ENCODE measurements around the gene IRX5.

IRX5 gene

DNA sequence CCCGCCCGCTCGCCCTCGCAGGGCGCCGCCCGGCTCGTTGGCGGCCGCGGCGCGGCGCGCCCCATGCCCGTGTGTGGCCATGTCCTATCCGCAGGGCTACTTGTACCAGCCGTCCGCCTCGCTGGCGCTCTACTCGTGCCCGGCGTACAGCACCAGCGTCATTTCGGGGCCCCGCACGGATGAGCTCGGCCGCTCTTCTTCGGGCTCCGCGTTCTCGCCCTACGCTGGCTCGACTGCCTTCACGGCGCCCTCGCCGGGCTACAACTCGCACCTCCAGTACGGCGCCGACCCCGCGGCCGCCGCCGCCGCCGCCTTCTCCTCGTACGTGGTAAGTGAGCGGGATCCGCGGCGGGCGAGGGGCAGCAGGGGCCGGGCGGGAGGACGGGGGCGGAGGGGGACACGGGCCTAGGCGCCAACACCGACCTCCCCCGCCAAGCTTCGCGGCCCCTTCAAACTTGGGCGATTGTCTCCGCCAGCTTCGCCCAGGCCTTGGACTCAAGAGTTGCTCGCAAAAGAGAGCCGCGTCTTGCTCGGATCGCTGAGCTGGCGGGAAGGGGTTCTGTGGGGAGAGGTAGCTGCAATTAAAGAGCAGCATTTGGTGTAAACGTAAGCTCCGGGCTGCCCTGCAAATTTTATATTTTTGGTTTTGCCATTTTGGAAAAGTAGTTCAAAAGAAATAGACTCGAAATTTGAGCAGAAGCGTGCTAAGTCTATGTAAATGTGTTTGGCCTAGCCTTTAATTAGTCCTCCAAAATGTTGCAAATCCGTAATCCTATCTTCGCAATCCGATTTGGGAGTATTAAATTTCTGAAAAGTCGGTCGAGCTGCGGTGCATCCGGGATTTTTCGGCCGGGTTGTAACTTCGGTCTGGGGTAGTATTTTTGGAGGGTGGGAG is 702 bp downstream of the IRX5 start:
- Histone ChIP-seq H3K36me3 (ENCODE audit: control insufficient read depth in 2 of 2, insufficient read depth in 2 of 2, low read length in 2 of 2) (no peaks in the 10 kb centered on the region), H3K9ac (ENCODE audit: low read length in 2 of 2) (no peak overlapping the region), H3K27ac (ENCODE audit: low read length) (no peak overlapping the region), H3K4me3 (ENCODE audit: low read length in 2 of 2) (peak overlapping the region in 1 of 2 donors; percentile 75), H3K27me3 (ENCODE audit: control insufficient read depth in 1 of 2, insufficient read depth in 2 of 2, low read length in 2 of 2) (peaks cover 64 to 86% of the 10 kb centered on the region in 2 donors), H3K9me3 (ENCODE audit: control insufficient read depth in 2 of 2, low read length in 2 of 2) (no peaks in the 10 kb centered on the region), H3K4me1 (ENCODE audit: control insufficient read depth, insufficient read depth, low read length) (peaks cover 26% of the 10 kb centered on the region)

DNA sequence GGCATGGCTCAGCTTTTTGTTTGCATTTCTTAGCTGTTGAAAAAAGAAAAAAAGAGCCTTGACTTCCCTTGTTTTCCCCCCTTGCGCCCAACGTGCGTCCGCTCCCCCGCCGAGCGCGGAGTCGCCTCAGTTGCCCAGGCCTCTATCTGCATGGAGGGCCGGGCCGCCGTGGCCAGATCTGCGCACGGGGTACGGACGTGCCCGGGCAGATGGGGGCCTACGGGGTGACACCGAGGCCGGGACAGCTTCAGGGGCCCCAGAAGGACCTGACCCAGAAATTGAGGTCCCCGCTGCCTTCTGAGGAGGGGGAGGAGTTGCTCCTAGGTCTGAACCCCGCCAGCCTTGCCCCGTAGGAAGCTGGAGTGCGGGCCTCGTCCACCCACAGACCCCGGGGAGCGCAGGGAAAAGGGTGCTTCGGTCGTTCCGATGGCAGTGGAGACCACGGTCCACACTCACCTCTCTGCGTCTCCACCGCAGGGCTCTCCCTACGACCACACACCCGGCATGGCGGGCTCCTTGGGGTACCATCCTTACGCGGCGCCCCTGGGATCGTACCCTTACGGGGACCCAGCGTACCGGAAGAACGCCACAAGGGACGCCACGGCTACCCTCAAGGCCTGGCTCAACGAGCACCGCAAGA is 1.5 kb downstream of the IRX5 start:
- H3K36me3 ChIP-seq (ENCODE audit: control insufficient read depth in 2 of 2, insufficient read depth in 2 of 2, low read length in 2 of 2) = no peaks in the 10 kb centered on the region
- H3K27me3 ChIP-seq (ENCODE audit: control insufficient read depth in 1 of 2, insufficient read depth in 2 of 2, low read length in 2 of 2) = peaks cover 65 to 86% of the 10 kb centered on the region in 2 donors
- no peak overlapping the region for H3K9ac ChIP-seq (ENCODE audit: low read length in 2 of 2)
- no peak overlapping the region for H3K27ac ChIP-seq (ENCODE audit: low read length)
- peaks cover 34% of the 10 kb centered on the region for H3K4me1 ChIP-seq (ENCODE audit: control insufficient read depth, insufficient read depth, low read length)
- H3K9me3 ChIP-seq (ENCODE audit: control insufficient read depth in 2 of 2, low read length in 2 of 2) = no peaks in the 10 kb centered on the region
- H3K4me3 ChIP-seq (ENCODE audit: low read length in 2 of 2) = no peak overlapping the region

DNA sequence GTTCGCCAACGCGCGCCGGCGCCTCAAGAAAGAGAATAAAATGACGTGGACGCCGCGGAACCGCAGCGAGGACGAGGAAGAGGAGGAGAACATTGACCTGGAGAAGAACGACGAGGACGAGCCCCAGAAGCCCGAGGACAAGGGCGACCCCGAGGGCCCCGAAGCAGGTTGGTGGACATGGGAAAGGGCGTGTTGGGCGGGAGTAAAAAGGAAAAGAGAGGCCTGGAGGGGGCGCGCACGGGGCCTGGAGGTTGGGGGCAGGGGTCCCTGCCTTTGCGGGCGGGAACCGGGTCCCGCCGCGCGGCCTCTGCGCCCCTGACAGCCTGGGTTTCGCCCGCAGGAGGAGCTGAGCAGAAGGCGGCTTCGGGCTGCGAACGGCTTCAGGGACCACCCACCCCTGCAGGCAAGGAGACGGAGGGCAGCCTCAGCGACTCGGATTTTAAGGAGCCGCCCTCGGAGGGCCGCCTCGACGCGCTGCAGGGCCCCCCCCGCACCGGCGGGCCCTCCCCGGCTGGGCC is 2.1 kb downstream of the IRX5 start:
- no peaks in the 10 kb centered on the region for H3K36me3 ChIP-seq (ENCODE audit: control insufficient read depth in 2 of 2, insufficient read depth in 2 of 2, low read length in 2 of 2)
- no peaks in the 10 kb centered on the region for H3K9me3 ChIP-seq (ENCODE audit: control insufficient read depth in 2 of 2, low read length in 2 of 2)
- H3K9ac ChIP-seq (ENCODE audit: low read length in 2 of 2) = no peak overlapping the region
- no peak overlapping the region for H3K4me3 ChIP-seq (ENCODE audit: low read length in 2 of 2)
- peaks cover 40% of the 10 kb centered on the region for H3K4me1 ChIP-seq (ENCODE audit: control insufficient read depth, insufficient read depth, low read length)
- H3K27ac ChIP-seq (ENCODE audit: low read length) = no peak overlapping the region
- H3K27me3 ChIP-seq (ENCODE audit: control insufficient read depth in 1 of 2, insufficient read depth in 2 of 2, low read length in 2 of 2) = peaks cover 65 to 86% of the 10 kb centered on the region in 2 donors

DNA sequence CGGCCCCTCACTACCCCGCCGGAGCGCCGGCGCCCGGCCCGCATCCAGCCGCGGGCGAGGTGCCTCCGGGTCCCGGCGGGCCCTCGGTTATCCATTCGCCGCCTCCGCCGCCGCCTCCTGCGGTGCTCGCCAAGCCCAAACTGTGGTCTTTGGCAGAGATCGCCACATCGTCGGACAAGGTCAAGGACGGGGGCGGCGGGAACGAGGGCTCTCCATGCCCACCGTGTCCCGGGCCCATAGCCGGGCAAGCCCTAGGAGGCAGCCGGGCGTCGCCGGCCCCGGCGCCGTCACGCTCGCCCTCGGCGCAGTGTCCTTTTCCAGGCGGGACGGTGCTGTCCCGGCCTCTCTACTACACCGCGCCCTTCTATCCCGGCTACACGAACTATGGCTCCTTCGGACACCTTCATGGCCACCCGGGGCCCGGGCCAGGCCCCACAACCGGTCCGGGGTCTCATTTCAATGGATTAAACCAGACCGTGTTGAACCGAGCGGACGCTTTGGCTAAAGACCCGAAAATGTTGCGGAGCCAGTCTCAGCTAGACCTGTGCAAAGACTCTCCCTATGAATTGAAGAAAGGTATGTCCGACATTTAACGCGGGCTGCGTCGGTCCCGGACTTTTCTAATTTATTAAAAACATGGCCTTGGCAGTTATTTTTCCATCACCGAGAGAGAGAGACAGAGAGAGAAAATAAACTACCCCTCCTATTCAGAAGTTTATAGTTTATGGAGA is 2.8 kb downstream of the IRX5 start:
- H3K4me3 ChIP-seq (ENCODE audit: low read length in 2 of 2) = no peak overlapping the region

DNA sequence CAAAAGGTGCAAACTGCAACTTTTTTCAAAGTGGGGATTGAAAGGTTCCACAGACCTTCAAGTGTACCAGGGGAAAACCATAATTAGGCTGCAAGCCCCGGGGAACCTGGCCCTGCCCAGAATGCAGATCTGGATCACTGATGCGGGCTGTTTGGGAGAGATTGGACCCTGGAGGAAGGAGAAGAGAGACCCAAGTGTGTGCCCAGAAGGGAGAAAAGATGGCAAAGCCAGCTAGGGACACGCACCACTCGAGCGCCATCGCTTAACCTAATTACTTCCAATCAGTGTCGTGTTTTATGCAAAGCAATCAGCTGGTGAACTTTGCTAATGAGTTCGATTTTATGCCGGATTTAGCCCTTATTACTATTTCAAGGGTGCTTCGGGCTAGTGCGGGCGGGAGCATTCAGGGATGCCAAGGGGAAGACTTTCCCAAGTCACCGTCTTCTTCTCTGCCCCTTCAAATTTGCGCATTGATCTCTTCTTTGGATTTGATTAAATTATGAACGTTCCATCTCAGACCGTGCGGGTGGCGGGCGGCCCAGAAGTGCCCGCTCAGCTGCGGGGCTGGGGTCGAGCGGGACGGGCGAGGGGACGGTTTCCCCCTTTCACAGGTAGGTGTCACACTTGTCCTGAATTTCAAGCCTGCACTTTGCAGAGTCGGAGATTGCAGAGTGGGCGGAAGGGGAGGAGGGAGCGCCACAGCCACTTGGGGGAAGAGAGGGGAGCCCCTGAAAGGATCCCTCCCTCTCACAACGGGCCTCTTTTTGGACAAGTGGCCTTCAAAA is 4.0 kb downstream of the IRX5 start:
- H3K4me1 ChIP-seq (ENCODE audit: control insufficient read depth, insufficient read depth, low read length) = peaks cover 41% of the 10 kb centered on the region
- H3K27ac ChIP-seq (ENCODE audit: low read length) = no peak overlapping the region
- H3K9me3 ChIP-seq (ENCODE audit: control insufficient read depth in 2 of 2, low read length in 2 of 2) = no peaks in the 10 kb centered on the region
- peaks cover 77 to 90% of the 10 kb centered on the region in 2 donors for H3K27me3 ChIP-seq (ENCODE audit: control insufficient read depth in 1 of 2, insufficient read depth in 2 of 2, low read length in 2 of 2)
- H3K4me3 ChIP-seq (ENCODE audit: low read length in 2 of 2) = no peak overlapping the region
- no peak overlapping the region for H3K9ac ChIP-seq (ENCODE audit: low read length in 2 of 2)
- H3K36me3 ChIP-seq (ENCODE audit: control insufficient read depth in 2 of 2, insufficient read depth in 2 of 2, low read length in 2 of 2) = no peaks in the 10 kb centered on the region

More for the DNA sequence above, 2.8 kb downstream of the IRX5 start:
- Histone ChIP-seq H3K4me1 (ENCODE audit: control insufficient read depth, insufficient read depth, low read length) (peaks cover 47% of the 10 kb centered on the region), H3K9me3 (ENCODE audit: control insufficient read depth in 2 of 2, low read length in 2 of 2) (no peaks in the 10 kb centered on the region), H3K9ac (ENCODE audit: low read length in 2 of 2) (no peak overlapping the region), H3K36me3 (ENCODE audit: control insufficient read depth in 2 of 2, insufficient read depth in 2 of 2, low read length in 2 of 2) (no peaks in the 10 kb centered on the region), H3K27me3 (ENCODE audit: control insufficient read depth in 1 of 2, insufficient read depth in 2 of 2, low read length in 2 of 2) (peaks cover 68 to 87% of the 10 kb centered on the region in 2 donors), H3K27ac (ENCODE audit: low read length) (no peak overlapping the region)

DNA sequence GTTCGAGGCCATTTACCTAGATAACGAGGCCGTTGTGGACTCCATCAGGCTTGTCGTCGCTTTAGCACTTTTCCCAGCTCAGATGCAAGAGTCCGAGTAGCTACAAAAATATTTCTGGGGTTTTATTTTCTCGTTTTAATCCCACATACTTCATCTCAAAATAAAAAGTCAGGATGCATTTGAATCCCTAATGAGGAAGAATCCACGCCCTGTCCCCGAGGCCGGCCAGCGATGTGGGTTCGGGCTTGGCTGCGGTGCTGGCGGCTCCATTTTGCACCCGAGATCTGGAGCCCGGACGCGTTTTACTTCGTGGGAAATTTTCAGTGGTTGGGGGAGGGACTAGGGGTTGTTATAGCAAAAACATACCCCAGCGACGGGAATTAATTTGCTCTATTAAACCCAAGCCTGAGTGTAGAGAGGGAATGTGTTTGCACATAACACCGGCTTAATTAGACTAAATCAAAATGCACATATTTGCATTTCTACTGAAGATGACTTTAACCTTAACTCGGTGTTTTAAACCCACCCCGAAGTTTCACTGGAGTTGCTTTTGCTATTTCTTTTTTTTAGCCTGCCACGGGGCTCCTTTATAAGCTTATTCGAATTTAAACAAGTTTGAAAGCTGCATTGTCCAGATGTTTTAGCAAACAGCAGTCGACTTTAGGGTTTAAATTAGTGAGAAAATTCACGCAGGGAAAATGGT is 4.8 kb downstream of the IRX5 start:
- no peaks in the 10 kb centered on the region for H3K9me3 ChIP-seq (ENCODE audit: control insufficient read depth in 2 of 2, low read length in 2 of 2)
- no peak overlapping the region for H3K27ac ChIP-seq (ENCODE audit: low read length)
- H3K9ac ChIP-seq (ENCODE audit: low read length in 2 of 2) = no peak overlapping the region
- H3K4me3 ChIP-seq (ENCODE audit: low read length in 2 of 2) = no peak overlapping the region
- H3K4me1 ChIP-seq (ENCODE audit: control insufficient read depth, insufficient read depth, low read length) = peaks cover 34% of the 10 kb centered on the region
- no peaks in the 10 kb centered on the region for H3K36me3 ChIP-seq (ENCODE audit: control insufficient read depth in 2 of 2, insufficient read depth in 2 of 2, low read length in 2 of 2)
- H3K27me3 ChIP-seq (ENCODE audit: control insufficient read depth in 1 of 2, insufficient read depth in 2 of 2, low read length in 2 of 2) = peaks cover 84 to 90% of the 10 kb centered on the region in 2 donors

DNA sequence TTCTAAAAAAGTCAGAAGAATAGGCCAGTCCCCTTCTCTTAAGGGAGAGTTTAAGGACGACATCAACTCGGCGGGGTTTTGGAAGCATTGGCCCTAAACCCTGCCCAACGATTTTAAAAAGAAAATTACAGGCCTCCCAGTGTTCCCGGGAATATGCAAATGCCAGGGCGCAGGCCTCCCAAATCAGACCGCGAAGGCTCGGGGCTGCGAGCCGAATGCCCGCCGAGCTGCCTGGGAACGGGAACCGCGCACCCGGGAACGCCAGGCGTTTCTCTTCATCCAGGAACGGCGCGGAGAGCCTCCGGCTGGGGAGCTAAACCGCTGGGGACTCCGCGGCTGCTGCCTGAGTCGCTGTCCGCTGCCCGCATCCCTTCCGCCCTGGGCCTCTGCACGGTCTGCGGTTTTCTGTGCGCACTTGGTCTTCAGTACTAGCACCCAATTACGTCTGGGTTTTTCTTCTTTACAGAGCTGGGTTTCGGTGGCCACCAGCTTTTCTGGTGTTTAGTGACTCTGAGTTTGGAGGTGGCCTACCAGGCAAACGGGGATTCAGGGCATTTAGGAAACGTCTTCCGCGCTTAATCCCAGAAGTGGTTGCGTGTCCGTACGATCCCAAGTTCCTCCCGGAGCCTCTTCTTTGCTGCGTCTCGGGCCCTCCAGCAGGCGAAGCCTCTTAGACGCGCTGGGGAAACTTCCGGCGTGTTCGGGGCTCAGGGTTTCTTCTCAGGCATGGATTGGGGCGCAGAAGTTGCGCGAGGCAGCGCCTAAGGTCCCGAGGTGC is 5.7 kb downstream of the IRX5 start:
- H3K27me3 ChIP-seq (ENCODE audit: control insufficient read depth in 1 of 2, insufficient read depth in 2 of 2, low read length in 2 of 2) = peaks cover 92 to 94% of the 10 kb centered on the region in 2 donors
- no peaks in the 10 kb centered on the region for H3K9me3 ChIP-seq (ENCODE audit: control insufficient read depth in 2 of 2, low read length in 2 of 2)
- H3K4me3 ChIP-seq (ENCODE audit: low read length in 2 of 2) = peak overlapping the region in 1 of 2 donors; percentile 44
- H3K27ac ChIP-seq (ENCODE audit: low read length) = no peak overlapping the region
- H3K9ac ChIP-seq (ENCODE audit: low read length in 2 of 2) = no peak overlapping the region
- peaks cover 32% of the 10 kb centered on the region for H3K4me1 ChIP-seq (ENCODE audit: control insufficient read depth, insufficient read depth, low read length)
- H3K36me3 ChIP-seq (ENCODE audit: control insufficient read depth in 2 of 2, insufficient read depth in 2 of 2, low read length in 2 of 2) = no peaks in the 10 kb centered on the region

DNA sequence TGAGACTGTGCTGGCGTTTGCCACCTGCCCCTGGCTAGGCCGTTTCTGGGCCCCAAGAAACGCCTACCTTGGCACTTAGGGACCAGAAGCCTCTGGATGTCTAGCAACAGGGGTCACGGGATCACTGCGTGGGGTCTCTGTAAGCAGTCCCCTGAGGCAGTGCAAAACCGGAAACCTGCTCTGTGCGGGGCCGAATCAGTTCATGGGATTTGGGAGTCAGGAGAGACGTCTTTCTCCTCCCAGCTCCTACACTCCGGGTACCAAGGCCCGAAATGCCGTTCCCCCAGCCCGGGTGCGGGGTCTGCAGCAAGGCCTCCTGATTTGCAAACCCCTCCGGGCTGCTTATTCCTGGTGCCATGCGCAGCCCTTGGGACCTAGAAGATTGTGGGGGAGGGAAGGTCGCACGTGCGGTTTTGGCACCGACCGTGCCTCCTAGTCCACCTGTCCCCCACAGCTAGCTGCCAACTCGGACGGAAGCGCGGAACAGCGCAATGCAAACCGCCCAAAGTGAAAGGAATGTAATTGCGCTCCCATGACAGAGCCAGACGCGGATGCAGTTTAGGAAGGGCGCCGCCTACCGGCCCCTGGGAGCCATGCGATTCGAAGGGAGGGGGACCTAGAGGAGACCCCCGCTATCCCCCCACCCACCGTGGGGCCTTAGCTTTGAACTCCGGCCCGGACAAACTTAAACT is 6.5 kb downstream of the IRX5 start:
- H3K9me3 ChIP-seq (ENCODE audit: control insufficient read depth in 2 of 2, low read length in 2 of 2) = no peaks in the 10 kb centered on the region
- H3K27me3 ChIP-seq (ENCODE audit: control insufficient read depth in 1 of 2, insufficient read depth in 2 of 2, low read length in 2 of 2) = peaks cover 88% of the 10 kb centered on the region in 2 donors
- no peak overlapping the region for H3K9ac ChIP-seq (ENCODE audit: low read length in 2 of 2)
- H3K36me3 ChIP-seq (ENCODE audit: control insufficient read depth in 2 of 2, insufficient read depth in 2 of 2, low read length in 2 of 2) = no peaks in the 10 kb centered on the region
- H3K4me3 ChIP-seq (ENCODE audit: low read length in 2 of 2) = peak overlapping the region; percentile 31 to 52
- H3K27ac ChIP-seq (ENCODE audit: low read length) = no peak overlapping the region
- H3K4me1 ChIP-seq (ENCODE audit: control insufficient read depth, insufficient read depth, low read length) = peaks cover 25% of the 10 kb centered on the region

Data from stomach smooth muscle (tissue), 2 donors.